HG03045 (cell line): ENCODE data around the gene OSBPL6.
"Not testable (repeated sequence)": the region's sequence is repeated elsewhere in the genome, so short reads cannot be mapped to it uniquely, and the experiment has no call there.

ENCODE experiments used
- ATAC-seq: cut with Tn5 transposase; IDR thresholded peaks from one replicate; pipeline ENCODE4 v1.9.1; 2021; ENCODE audit warnings: mild to moderate bottlenecking, moderate library complexity; ENCODE audit not compliant: unreplicated experiment

Gene OSBPL6

GRCh38 chr2:178331474-178332432, 137.4 kb downstream of the OSBPL6 start:
- no peak for ATAC-seq

DNA sequence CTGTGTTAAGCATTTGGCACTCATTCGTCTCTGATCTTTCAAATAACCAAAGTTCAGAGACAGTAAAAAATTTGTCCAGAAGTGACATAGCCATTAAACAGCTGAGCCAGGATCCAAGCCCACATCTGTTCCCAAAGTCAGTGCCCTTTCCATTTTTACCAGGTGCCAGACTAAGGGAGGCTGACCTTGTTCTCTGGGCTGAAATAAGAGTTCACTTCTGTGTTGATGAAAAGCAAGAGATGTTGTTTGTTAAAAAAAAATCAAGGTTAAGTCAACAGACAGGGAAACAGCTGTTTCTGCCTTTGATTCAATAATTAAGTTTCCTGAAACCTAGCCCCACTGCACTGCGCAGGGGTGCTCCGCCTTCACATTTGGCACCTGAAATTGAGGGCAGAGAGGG, 139.5 kb downstream of the OSBPL6 start:
- no peak for ATAC-seq

- no peak for ATAC-seq
Measured at GRCh38 chr2:178335230-178335629, 140.9 kb downstream of the OSBPL6 start.

DNA sequence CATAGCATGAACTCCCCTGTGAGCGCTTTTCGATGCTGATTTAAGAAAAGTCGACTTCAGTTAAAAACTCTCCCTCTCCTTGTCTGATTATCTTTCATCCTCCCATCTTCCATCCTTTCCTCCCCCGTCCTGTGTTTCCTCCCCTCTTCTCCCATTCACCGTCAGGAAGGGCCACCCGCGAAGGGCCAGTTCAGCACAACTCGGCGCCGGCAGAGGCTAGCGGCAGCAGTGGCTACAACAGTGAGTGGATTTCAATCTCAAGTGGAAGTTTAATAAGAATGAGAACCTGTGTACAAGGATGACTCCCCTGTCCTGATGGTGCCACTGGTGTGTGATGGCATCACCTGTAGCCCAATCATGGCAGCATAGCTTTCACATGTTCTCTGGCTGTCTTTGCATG, 149.8 kb downstream of the OSBPL6 start:
- no peak for ATAC-seq

DNA sequence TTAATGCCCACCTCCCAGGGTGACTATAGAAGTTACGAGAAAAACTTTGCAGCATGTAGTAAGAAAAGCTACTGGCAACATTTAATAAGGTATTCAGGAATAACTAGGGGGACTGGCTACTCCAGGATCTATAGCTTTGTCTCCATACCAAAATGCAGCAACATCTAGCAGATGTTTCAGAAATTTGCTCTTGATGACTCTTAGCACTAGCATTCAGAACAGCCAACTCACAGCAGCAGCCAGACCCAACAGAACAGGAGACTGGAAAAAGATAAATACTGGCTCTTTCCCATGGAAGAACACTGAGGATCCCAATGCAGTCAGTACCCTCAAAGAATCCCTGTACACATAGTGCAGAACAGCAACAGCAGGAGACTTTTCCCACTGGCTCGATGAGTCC, 151.6 kb downstream of the OSBPL6 start:
- no peak for ATAC-seq

- ATAC-seq = no peak
Measured at GRCh38 chr2:178350051-178350450, 155.7 kb downstream of the OSBPL6 start.

- ATAC-seq = not testable (repeated sequence)
Measured at GRCh38 chr2:178357704-178358103, 163.4 kb downstream of the OSBPL6 start.

- ATAC-seq = no peak
Measured at GRCh38 chr2:178359192-178359912, 165.0 kb downstream of the OSBPL6 start.

GRCh38 chr2:178361588-178361987, 167.3 kb downstream of the OSBPL6 start:
- no peak for ATAC-seq

GRCh38 chr2:178363252-178363651, 168.9 kb downstream of the OSBPL6 start:
- no peak for ATAC-seq

- ATAC-seq = no peak
Measured at GRCh38 chr2:178365116-178365515, 170.8 kb downstream of the OSBPL6 start.

DNA sequence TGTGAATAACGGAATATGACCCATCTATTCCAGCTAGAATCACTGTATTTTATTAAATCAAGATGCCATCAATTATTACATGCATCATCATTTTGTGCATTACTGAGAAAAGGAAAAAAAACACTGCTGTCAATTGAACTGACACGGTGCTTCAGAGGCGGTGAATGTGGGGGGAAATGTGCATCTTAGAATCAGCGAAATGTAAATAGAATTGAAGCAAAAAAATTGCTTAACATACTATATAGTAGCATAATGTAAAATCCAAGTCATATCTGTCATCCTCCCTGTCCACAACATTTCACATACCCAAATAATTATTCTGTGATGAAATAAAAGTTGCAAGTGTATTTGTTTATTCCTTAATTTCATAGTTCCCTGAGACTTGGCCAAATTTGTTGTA, 172.1 kb downstream of the OSBPL6 start:
- no peak for ATAC-seq

DNA sequence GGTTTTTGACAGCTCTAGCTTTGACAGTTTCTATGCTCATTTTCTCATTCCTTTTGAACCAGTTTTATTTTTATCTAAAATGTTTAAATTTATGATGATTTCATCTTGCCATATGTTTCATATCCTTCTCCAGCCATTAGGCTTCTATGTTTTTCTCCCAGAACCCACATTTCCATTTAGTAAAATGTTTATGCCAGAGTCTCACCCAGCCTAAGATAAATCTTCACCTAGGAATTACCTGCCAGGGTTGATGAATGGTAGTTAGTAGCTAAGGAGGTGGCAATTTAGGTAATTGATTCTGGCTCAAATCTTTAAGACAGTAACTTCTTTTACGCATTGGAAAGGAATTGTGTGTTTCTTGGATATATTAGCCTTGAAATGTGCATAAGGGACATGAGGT, 173.0 kb downstream of the OSBPL6 start:
- no peak for ATAC-seq

DNA sequence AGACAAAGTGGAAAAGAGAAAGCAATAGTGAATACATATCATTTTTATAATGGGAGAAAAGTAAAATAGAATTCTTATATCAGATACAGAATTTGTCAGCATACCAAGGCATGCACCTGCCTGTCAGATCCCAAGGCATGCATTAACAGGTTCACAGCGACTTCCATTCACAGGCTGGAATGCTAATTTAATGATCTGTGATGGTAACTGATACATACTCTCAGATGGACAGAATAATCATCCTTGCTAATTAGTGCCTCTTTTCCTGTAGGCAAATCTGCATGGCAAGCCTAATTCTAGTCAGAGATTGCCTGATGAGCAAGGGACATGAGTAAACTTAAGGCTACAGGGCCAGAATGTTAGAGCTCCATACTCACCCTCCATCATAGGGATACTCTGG, 180.6 kb downstream of the OSBPL6 start:
- ATAC-seq = no peak

- no peak for ATAC-seq
Measured at GRCh38 chr2:178377046-178377445, 182.7 kb downstream of the OSBPL6 start.

DNA sequence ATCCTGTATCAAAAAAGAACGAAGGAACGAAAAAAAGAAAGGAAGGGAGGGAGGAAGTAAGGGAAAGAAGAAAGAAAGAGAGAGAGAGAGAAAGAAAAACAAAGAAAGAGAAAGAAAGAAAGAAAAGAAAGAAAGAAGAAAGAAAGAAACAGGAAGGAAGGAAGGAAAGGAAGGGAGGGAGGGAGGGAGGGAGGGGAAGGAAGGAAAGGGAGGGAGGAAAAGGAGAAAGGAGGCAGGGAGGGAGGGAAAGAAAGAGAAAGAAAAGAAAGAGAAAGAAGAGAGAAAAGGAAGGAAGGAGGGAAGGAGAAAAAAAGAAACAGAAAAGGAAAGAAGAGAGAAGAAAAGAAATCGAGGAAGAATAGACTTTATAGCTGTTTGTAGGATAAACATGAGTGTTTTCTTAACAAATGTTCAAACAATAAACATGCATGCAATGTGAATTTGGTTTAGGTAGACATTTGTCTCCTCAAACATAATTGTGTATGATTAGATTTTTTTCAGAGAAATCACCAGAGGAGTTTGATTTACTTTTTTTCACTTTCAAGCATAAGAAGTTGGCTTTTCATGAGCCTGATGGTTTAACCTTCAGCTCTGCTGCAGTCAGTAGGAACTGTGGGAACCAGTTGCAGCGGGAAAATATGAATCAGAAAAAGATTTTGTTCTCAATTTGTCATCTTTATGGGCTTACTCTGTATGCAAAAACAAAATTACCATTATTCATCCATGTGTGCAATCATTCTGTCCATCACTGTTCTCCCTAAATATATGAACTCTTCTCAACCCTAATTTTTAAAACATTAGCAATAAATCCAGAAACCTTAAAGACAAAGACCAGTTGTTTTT, 185.1 kb downstream of the OSBPL6 start:
- ATAC-seq = no peak

- no peak for ATAC-seq
Measured at GRCh38 chr2:178380763-178381162, 186.5 kb downstream of the OSBPL6 start.

DNA sequence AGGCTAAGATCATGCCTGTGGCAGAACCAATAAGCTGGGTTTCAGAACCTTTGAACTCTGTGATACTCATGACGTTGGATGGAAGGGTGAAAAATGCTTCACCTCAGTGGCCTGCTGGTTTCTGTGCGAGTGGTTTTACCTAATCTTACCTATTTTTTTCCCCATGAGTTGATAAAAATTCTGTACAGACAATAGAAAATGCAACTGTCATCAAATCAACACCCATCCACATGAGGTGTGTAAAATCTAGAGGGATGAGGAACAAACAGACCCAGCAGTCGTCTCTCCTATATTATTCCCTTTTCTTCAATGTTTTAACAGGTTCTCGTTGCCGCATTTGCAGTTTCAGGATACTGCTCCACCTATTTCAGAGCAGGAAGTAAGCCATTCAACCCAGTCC, 189.4 kb downstream of the OSBPL6 start:
- ATAC-seq = no peak

GRCh38 chr2:178385595-178386148, 191.4 kb downstream of the OSBPL6 start:
- no peak for ATAC-seq

GRCh38 chr2:178386986-178387597, 192.8 kb downstream of the OSBPL6 start:
- ATAC-seq = no peak
